Measurements from ENCODE around the gene NCKAP5. TPM values are rescaled to one million over a fixed set of nuclear protein-coding genes. Genes with fewer than 3 reads are reported as not detected.

Gene NCKAP5
- polyA plus RNA-seq, 3 donors = not detected

DNA sequence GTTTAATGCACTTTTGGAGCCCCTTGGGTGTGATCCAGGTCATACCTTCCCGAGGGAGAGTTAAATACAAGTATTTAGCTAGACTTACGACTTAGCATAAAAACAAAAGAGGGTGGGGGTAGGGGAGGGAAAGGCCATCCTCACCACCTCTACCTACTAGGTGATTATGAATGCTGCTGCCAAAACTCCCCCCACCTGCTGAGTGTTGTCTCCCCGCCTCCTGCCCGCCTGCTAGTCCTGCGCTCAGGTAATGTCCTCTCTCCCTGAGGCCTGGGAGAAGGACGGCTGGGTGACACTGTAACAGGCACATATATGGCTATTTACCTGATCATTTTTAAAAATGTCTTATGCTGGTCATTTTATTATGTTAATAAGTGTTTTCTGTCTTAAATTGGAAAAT lies 3.0 kb upstream of the NCKAP5 start:
- H3K9ac ChIP-seq (ENCODE audit: insufficient read depth, low read length, poor library complexity, severe bottlenecking) = no peak overlapping the region
- no peaks in the 10 kb centered on the region for H3K4me1 ChIP-seq (ENCODE audit: control insufficient read depth in 1 of 2, insufficient read depth in 2 of 2, low read length in 2 of 2)
- no peak overlapping the region for H3K27ac ChIP-seq (ENCODE audit: low read depth in 1 of 2, low read length in 2 of 2)
- H3K27me3 ChIP-seq (ENCODE audit: control insufficient read depth in 2 of 2, insufficient read depth in 2 of 2, low read length in 2 of 2) = peaks cover 4 to 5% of the 10 kb centered on the region in 2 donors
- H4K20me1 ChIP-seq (ENCODE audit: insufficient read depth, low read length) = no peaks in the 10 kb centered on the region
- H3K79me2 ChIP-seq (ENCODE audit: insufficient read depth, low read length) = no peaks in the 10 kb centered on the region
- no peak overlapping the region for H3K4me3 Mint-ChIP-seq
- no CpG with 5 or more reads among the region's 6 CpGs for WGBS (ENCODE audit: insufficient coverage)
- no peaks in the 10 kb centered on the region for H3K4me1 Mint-ChIP-seq
- TF ChIP-seq, protein P1, sequence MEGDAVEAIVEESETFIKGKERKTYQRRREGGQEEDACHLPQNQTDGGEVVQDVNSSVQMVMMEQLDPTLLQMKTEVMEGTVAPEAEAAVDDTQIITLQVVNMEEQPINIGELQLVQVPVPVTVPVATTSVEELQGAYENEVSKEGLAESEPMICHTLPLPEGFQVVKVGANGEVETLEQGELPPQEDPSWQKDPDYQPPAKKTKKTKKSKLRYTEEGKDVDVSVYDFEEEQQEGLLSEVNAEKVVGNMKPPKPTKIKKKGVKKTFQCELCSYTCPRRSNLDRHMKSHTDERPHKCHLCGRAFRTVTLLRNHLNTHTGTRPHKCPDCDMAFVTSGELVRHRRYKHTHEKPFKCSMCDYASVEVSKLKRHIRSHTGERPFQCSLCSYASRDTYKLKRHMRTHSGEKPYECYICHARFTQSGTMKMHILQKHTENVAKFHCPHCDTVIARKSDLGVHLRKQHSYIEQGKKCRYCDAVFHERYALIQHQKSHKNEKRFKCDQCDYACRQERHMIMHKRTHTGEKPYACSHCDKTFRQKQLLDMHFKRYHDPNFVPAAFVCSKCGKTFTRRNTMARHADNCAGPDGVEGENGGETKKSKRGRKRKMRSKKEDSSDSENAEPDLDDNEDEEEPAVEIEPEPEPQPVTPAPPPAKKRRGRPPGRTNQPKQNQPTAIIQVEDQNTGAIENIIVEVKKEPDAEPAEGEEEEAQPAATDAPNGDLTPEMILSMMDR (IDR thresholded peaks at IDR 0.05) = no peak
- no peak overlapping the region for H3K27ac Mint-ChIP-seq
- no peak overlapping the region for H3K4me2 ChIP-seq (replicated peaks; ENCODE audit: extremely low read depth, low read length, poor library complexity, severe bottlenecking)
- peaks cover 12 to 18% (median 16%) of the 10 kb centered on the region in 3 donors for H3K27me3 Mint-ChIP-seq (ENCODE audit: low read depth in 3 of 3)
- intact Hi-C loops (cut with micrococcal nuclease) = no loop called here
- no peaks in the 10 kb centered on the region for H3K36me3 Mint-ChIP-seq
- no peaks in the 10 kb centered on the region for H3K36me3 ChIP-seq (replicated peaks in 1 of 2; ENCODE audit: control insufficient read depth in 1 of 2, insufficient read depth in 2 of 2, low read length in 2 of 2)
- no peak overlapping the region for H3K4me3 ChIP-seq (replicated peaks in 1 of 3; ENCODE audit: low read depth in 2 of 3, low read length in 3 of 3)
- no peak overlapping the region for H2AFZ ChIP-seq (ENCODE audit: insufficient read depth, low read depth, low read length, poor library complexity, severe bottlenecking)
- DNase-seq = no peak
- H3K9me3 Mint-ChIP-seq = peaks cover 0 to 2% (median 0%) of the 10 kb centered on the region in 7 donors
- no peaks in the 10 kb centered on the region for H3K9me3 ChIP-seq (replicated peaks in 1 of 2; ENCODE audit: control insufficient read depth in 1 of 2, insufficient read depth in 1 of 2, low read length in 2 of 2)

DNA sequence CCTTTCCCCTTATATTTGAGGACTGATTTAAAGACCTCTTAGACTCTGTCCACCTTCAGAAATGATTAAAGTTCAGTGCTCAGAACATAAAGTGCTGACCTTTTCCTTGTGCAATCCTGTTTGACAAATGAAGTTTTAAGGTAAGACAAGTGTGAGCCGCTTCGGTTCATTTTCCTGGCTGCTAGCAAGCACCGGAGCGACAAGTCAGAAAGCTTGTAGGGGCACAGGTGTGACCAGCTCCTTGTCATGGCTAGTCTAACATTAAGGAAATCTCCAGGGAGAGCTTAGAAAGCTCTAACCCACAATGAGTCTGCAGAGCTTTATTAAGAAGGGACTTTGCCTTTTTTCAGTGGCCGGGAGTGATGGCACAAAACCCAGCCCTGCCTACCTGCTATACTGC lies 2.3 kb upstream of the NCKAP5 start:
- Histone ChIP-seq H3K9ac (ENCODE audit: insufficient read depth, low read length, poor library complexity, severe bottlenecking) (no peak overlapping the region), H3K79me2 (ENCODE audit: insufficient read depth, low read length) (no peaks in the 10 kb centered on the region), H3K4me3 (replicated peaks in 1 of 3; ENCODE audit: low read depth in 2 of 3, low read length in 3 of 3) (no peak overlapping the region), H3K4me2 (replicated peaks; ENCODE audit: extremely low read depth, low read length, poor library complexity, severe bottlenecking) (no peak overlapping the region), H3K36me3 (replicated peaks in 1 of 2; ENCODE audit: control insufficient read depth in 1 of 2, insufficient read depth in 2 of 2, low read length in 2 of 2) (no peaks in the 10 kb centered on the region), H4K20me1 (ENCODE audit: insufficient read depth, low read length) (no peaks in the 10 kb centered on the region), H3K27me3 (ENCODE audit: control insufficient read depth in 2 of 2, insufficient read depth in 2 of 2, low read length in 2 of 2) (peaks cover 4 to 5% of the 10 kb centered on the region in 2 donors), H3K4me1 (ENCODE audit: control insufficient read depth in 1 of 2, insufficient read depth in 2 of 2, low read length in 2 of 2) (no peaks in the 10 kb centered on the region), H3K27ac (ENCODE audit: low read depth in 1 of 2, low read length in 2 of 2) (no peak overlapping the region), H2AFZ (ENCODE audit: insufficient read depth, low read depth, low read length, poor library complexity, severe bottlenecking) (no peak overlapping the region), H3K9me3 (replicated peaks in 1 of 2; ENCODE audit: control insufficient read depth in 1 of 2, insufficient read depth in 1 of 2, low read length in 2 of 2) (no peaks in the 10 kb centered on the region)
- TF ChIP-seq, protein P1 (IDR thresholded peaks at IDR 0.05) = no peak
- no peaks in the 10 kb centered on the region for H3K4me1 Mint-ChIP-seq
- H3K27me3 Mint-ChIP-seq (ENCODE audit: low read depth in 3 of 3) = peaks cover 15 to 18% (median 16%) of the 10 kb centered on the region in 3 donors
- H3K9me3 Mint-ChIP-seq = peaks cover 0 to 2% (median 0%) of the 10 kb centered on the region in 7 donors
- intact Hi-C loops (cut with micrococcal nuclease) = no loop called here
- H3K27ac Mint-ChIP-seq = no peak overlapping the region
- DNase-seq = no peak
- WGBS (ENCODE audit: insufficient coverage) = 98% methylated on average over 4 of the region's 5 CpGs
- H3K4me3 Mint-ChIP-seq = no peak overlapping the region
- H3K36me3 Mint-ChIP-seq = no peaks in the 10 kb centered on the region
